SK-N-MC (cell line): ENCODE data around the gene AKNA.

Source experiments
- DNase-seq: peaks from one replicate; pipeline ENCODE4 v3.0.0-alpha.2; 2011; ENCODE audit warnings: low read depth, low spot score
- H3K27ac ChIP-seq: fragments of 200-600 bp; sonication (generic); 2 replicates; pipeline ENCODE4 v1.5.1; 2016; ENCODE audit warnings: mixed run types
- H3K36me3 ChIP-seq: fragments of 200-600 bp; sonication (generic); 2 replicates; pipeline ENCODE4 v1.6.1; 2017; ENCODE audit warnings: antibody characterized with exemption, low read length, mixed read lengths; ENCODE audit not compliant: insufficient read depth
- H3K4me3 ChIP-seq: fragments of 200-600 bp; sonication (generic); 2 replicates; pipeline ENCODE4 v1.5.1; 2016
- H3K9ac ChIP-seq: fragments of 200-600 bp; sonication (generic); 2 replicates; pipeline ENCODE4 v1.8.0; 2017; ENCODE audit warnings: mixed run types, mixed read lengths; ENCODE audit not compliant: insufficient read length
- H3K9me3 ChIP-seq: fragments of 200-600 bp; sonication (generic); 2 replicates; pipeline ENCODE4 v1.6.1; 2017; ENCODE audit warnings: low read depth, mild to moderate bottlenecking, antibody characterized with exemption, low read length, moderate library complexity, mixed read lengths
- EZH2 ChIP-seq: fragments of 200-600 bp; sonication (generic); IDR thresholded peaks from one replicate; pipeline ENCODE4 v1.6.1; 2017; ENCODE audit warnings: antibody characterized with exemption
- FOXP2 ChIP-seq: optimal IDR thresholded peaks from 2 replicates; pipeline ENCODE3; 2011; ENCODE audit warnings: mild to moderate bottlenecking, moderate library complexity; ENCODE audit not compliant: insufficient read depth; ENCODE audit errors: extremely low read length, control extremely low read depth
- POLR2AphosphoS5 ChIP-seq: IDR thresholded peaks from 2 replicates; pipeline ENCODE4 v1.6.1; 2012; ENCODE audit warnings: mild to moderate bottlenecking, low read depth, low read length, borderline replicate concordance

AKNA gene

DNA sequence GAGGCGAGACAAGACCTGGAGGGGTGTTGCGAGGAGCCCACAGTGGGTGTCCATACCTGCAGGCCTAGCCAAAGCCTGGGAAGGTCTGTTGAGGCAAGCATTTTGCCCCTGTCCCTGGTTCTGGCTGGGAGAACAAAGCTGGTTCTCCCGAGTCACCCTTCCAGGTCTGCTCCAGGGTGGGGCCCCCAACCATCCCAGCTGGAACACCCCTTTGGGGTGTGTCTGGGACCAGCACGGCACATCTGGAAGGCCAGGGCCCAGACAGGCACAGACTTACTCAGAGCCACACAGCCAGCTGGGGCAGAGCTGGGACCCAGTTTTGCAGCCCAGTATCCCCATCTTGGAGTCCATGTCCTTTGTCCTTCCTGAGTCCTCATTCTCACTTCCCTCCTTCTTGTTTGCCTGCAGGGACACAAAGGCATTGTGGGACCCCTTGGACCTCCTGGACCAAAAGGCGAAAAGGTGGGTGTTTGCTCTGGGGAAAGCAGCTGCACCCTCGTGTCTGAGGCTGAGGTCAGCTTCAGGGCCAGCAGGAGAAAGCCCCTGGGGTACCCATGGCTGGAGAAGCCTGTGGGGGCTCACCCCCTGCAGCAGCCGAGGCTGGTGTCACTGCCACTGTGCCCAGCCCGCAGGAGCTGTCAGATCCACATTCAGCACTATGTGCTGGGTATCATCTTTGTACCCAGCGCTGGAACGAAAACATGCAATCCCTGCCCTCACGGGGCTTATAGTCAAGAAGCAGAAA, 103.3 kb downstream of the AKNA start:
- H3K27ac ChIP-seq: no peak overlapping the region
- no peak overlapping the region for H3K9ac ChIP-seq
- H3K4me3 ChIP-seq: no peak overlapping the region
- no peaks in the 10 kb centered on the region for H3K9me3 ChIP-seq
- H3K36me3 ChIP-seq: peaks cover 5% of the 10 kb centered on the region; the same call in 1 of the 2 replicates
- TF ChIP-seq EZH2 (no peak), FOXP2 (no peak), POLR2AphosphoS5 (no peak)
- DNase-seq: no peak
